CMK (cell line): ENCODE results near the gene AMOT.
"Not testable (repeated sequence)": the region's sequence is repeated elsewhere in the genome, so short reads cannot be mapped to it uniquely, and the experiment has no call there.

Experiments used
- DNase-seq: peaks from one replicate; pipeline ENCODE4 v3.0.0-alpha.2; 2010; ENCODE audit warnings: low read depth

Gene AMOT, protein sequence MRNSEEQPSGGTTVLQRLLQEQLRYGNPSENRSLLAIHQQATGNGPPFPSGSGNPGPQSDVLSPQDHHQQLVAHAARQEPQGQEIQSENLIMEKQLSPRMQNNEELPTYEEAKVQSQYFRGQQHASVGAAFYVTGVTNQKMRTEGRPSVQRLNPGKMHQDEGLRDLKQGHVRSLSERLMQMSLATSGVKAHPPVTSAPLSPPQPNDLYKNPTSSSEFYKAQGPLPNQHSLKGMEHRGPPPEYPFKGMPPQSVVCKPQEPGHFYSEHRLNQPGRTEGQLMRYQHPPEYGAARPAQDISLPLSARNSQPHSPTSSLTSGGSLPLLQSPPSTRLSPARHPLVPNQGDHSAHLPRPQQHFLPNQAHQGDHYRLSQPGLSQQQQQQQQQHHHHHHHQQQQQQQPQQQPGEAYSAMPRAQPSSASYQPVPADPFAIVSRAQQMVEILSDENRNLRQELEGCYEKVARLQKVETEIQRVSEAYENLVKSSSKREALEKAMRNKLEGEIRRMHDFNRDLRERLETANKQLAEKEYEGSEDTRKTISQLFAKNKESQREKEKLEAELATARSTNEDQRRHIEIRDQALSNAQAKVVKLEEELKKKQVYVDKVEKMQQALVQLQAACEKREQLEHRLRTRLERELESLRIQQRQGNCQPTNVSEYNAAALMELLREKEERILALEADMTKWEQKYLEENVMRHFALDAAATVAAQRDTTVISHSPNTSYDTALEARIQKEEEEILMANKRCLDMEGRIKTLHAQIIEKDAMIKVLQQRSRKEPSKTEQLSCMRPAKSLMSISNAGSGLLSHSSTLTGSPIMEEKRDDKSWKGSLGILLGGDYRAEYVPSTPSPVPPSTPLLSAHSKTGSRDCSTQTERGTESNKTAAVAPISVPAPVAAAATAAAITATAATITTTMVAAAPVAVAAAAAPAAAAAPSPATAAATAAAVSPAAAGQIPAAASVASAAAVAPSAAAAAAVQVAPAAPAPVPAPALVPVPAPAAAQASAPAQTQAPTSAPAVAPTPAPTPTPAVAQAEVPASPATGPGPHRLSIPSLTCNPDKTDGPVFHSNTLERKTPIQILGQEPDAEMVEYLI

DNA sequence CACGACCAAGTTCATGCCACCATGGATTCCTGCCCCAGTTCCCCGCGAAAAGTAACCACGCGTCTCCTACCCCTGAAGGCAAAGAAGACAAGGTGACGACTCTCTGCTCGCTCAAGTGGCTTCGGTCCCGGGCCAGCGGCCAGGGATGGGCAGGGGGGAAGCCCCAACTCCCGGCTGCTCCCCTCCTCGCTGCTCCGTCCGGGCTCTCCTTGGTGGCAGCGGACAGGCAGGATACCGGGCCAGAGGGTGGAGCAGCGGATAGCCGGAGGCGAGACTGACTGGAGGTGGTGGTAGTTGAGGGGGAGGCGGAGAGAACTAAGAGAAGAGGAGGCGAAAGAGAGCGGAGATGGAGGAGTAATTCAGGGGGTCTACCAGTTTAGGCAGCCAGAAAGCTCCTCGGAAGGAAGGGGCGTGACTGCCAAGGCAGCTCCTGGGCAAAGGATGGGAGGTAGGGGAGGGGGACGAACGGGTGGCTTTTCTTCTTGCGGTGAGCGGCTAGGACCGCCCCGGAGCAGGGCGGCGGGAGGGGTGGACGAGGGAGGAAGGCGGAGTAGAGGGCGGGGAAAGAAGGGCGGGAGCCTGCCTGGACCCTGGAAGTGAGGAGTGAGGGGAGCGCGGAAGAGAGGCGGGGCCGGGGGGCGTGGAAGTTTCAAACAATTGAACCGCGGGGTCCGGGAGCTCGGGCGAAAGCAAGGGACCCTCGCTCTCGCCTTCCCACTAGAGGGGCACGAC lies at the start of gene AMOT:
Gene AMOT, minus strand, starts transcription at position 450 of the 732 bp plus-strand sequence. CDS start 17,705 bp downstream, outside the sequence.
- peak; percentile 21 for DNase-seq

DNA sequence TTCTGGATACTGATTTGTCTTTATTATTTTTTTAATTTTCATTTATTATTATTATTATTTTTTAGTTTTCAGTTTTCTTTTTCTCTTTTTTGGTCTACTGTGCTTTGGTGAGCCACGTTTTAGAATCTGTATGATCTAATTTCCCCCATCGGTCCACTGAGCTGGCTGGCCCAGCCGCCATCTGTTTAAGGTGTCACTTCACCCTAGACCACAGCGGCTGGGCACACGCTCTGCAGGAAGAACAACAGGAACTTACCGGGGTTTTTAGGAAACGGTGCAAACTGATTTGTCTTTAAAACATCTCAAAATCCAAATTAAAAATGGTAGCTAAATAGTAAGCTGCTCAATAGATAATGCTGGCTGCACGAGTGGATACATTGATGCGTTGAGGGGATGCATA lies 48.8 kb upstream of the AMOT start:
- DNase-seq, result no peak

DNA sequence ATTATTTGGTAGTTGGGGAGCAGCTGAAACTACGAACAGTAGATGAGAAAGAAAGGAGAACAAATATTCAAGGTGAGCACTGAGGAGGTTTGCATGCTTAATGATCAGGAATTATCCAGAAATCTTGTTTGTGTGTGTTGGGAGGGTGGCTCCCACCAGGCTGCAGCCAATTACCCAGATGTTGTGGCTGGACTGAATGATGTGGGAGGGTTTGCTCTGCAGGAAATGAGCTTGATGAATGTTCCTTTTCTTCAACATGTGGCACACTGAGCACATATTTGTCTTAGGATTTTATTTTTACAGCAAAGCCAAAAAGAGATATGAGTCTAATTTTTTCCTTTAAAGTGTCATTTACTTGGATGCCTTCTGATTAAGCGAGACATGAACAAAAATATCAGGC lies 48.3 kb upstream of the AMOT start:
- DNase-seq, result no peak

GRCh38 chrX:112877771-112878173 lies 37.1 kb upstream of the AMOT start:
- no peak for DNase-seq

- no peak for DNase-seq
Observed at GRCh38 chrX:112874614-112875013, 34.0 kb upstream of the AMOT start.

GRCh38 chrX:112874175-112874574 lies 33.5 kb upstream of the AMOT start:
- no peak for DNase-seq

DNA sequence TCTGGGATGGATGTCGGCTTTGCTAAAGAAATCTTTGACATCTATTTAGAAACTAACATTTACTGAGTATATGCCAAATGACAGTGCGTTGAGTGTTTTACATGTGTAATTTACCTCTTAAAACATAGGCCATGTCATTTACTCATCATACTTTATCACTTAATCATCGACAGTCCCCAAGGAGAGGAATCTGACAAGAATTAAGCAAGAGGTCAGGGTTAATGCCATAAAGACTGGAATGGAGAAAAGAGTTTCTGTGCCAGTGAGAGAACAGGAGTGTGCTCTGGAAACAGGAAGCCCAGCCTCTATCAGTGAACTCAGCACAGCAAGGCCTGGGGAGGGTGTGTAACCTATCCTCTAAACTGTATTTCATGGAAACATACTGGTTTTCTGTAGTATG lies 28.0 kb upstream of the AMOT start:
- DNase-seq, result no peak

- no peak for DNase-seq
Observed at GRCh38 chrX:112867570-112867969, 26.9 kb upstream of the AMOT start.

- DNase-seq, result no peak
Observed at GRCh38 chrX:112866175-112866574, 25.5 kb upstream of the AMOT start.

DNA sequence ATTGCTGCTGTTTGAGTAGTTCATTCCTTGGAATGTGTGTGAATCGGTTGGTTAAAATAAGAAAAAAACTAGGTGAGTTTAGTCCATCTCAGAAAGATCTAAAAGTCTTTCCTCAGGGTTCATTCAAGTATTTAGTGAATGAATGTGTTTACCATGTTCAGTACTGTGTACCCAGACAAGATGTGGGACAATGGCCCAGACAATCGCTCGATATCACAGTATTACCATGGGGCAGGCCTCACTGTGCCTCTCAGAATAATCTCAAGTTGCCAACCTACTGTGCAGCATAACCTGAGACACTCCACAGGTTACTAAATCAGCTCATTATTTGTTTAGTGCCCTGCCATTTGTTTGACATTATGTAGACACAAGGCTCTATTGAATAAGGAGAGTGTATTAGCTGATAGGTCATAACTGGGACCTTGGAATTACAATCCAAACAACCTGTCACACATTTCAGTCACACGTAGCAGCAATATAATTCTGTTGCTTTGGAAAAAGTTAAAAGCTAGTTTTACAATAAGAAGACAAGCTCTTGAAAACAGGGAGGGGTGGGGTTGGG lies 24.9 kb upstream of the AMOT start:
- no peak for DNase-seq

GRCh38 chrX:112863850-112864249 lies 23.2 kb upstream of the AMOT start:
- DNase-seq, result no peak

DNA sequence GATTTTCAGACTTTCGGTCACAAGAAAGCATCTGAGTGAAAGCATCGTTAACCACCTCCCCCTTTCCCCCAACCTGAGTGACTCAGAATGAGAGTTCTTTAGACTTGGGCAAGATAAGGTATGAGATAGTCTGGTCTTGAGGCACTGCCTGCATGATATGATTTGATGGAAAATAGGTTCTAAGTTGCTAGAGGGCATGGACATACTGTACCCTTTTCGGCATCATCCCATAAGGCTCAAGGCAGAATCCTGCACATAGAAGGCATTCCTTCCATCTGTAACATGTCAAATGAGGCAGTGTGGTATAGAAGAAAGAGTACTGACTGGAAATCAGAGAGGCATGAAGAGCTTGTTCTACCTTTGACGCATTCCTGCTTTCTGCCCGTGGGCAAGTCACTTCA lies 16.8 kb upstream of the AMOT start:
- no peak for DNase-seq

- DNase-seq, result not testable (repeated sequence)
Observed at GRCh38 chrX:112854901-112855300, 14.3 kb upstream of the AMOT start.

DNA sequence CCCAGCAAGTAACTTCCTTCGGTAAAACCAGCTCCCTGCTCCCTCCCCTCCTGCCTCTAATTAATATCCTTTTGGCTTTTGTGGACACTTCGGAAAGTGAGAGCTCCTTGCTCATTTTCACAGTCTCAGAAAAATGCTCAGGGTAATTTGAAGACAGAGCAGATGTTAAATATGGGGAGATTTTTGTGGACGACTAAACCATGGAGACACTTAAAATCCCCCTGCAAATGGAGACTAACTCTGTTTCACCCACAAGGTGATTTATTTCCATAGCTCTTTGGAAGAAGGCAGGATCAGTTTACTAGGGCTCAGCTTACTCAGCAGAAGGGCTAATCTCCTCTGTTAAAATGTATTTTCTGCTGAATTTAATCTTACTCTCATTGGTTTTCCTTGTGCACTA lies 12.2 kb upstream of the AMOT start:
- DNase-seq, result no peak

- no peak for DNase-seq
Observed at GRCh38 chrX:112851806-112852205, 11.2 kb upstream of the AMOT start.

GRCh38 chrX:112851161-112851779 lies 10.6 kb upstream of the AMOT start:
- no peak for DNase-seq

DNA sequence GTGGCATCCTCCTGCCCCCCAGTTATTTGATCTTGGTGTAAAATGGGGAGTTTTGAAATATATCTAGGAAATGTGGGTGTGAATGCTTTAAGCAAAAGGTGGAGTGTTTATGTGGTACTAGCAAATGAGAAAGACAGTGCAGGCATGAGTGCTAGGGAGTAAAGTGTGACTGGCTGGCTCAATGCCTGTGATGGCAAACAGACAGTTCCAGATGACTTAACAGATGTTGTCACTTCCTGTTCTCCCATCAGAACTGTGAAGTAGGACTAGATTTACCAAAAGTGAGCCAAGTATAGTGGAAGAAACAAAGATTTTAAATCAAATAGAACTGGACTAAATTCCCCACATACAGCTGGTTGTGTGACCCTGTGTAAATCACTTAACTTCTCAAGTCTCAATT lies 8.4 kb upstream of the AMOT start:
- no peak for DNase-seq

DNA sequence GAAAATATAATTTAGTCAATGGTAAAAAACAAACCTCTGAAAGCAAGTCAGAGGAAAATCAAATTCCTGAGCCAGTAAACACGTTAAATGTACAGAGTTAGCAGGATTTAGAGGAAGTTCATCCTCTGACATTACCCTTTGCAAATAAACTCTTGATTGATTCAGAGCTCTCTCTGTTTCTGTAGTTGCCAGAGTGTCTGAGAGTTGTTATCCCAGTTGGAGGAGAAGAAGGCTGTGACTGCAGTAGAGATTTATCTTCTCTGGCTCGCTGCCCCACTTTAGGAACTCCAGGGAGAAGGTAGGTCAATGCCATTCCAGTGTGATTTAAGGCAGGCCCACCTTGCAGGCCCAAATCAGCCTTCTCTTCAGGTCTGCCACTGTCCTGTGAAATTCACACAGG lies 6.2 kb upstream of the AMOT start:
- no peak for DNase-seq

- no peak for DNase-seq
Observed at GRCh38 chrX:112846187-112846586, 5.6 kb upstream of the AMOT start.

DNA sequence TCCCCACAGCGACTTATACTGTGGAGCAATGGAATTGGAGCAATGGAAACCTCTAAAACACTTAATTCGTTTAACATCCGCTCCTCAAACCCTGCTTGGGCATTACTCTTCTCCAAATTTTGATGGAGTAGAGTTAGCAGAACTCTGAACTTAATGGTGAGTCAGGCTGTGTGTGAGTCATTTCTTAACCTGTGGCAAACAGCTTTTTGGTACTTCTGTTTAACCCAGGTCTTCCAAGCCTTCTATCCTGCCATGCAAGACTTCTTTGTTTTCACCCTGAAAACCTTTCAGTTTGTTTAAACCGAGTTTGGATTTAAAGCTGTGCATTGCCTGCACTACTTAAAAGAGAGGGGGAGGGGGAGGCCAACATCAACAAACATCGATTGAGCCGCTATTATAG lies 3.6 kb upstream of the AMOT start:
- DNase-seq, result no peak

GRCh38 chrX:112841820-112842157 lies 1.2 kb upstream of the AMOT start:
- DNase-seq, result no peak
